IMR-90 (cell line): ENCODE data around the gene ELMO1. TPM values are rescaled to one million over a fixed set of nuclear protein-coding genes. Genes with fewer than 3 reads are reported as not detected.

Experiments
- ATAC-seq: fragments of 200-7000 bp; cut with Tn5 transposase; 2 replicates; pipeline ENCODE4 v1.9.1; 2020; ENCODE audit warnings: low read depth, mild to moderate bottlenecking, moderate library complexity
- BruUV-seq: library from RNA; stranded (reverse); fragments of 400-500 nt; replicated peaks from 2 replicates; lab custom pipeline; 2021; lab: Mats Ljungman, UMichigan
- CTCF ChIA-PET: fragments of 300-600 bp; formaldehyde crosslinking; extraction: SDS; loops from one replicate; lab custom pipeline; 2021; ENCODE audit warnings: antibody characterized with exemption; lab: Yijun Ruan, JAX
- POLR2A ChIA-PET: fragments of 300-600 bp; sonication (Branson Sonifier 250); formaldehyde crosslinking; loops from one replicate; lab custom pipeline; 2022; ENCODE audit warnings: antibody characterized with exemption; ENCODE audit not compliant: unreplicated experiment; lab: Charles Lee
- DNase-seq: peaks from one replicate; pipeline ENCODE4 v3.0.0; 2013
- H2AFZ ChIP-seq: replicated peaks from 2 replicates; pipeline ENCODE3; 2013; ENCODE audit warnings: low read length, mild to moderate bottlenecking; ENCODE audit not compliant: poor library complexity
- H2AK5ac ChIP-seq: 2 replicates; pipeline ENCODE4 v1.6.1; 2013; ENCODE audit warnings: low read depth, low read length, inconsistent platforms
- H2AK9ac ChIP-seq: replicated peaks from 2 replicates; pipeline ENCODE3; 2013; ENCODE audit warnings: mild to moderate bottlenecking, low read depth, low read length, moderate library complexity; ENCODE audit not compliant: poor library complexity
- H2BK120ac ChIP-seq: 2 replicates; pipeline ENCODE4 v1.6.1; 2013; ENCODE audit warnings: low read depth, low read length, inconsistent platforms
- H2BK15ac ChIP-seq: 3 replicates; pipeline ENCODE4 v1.6.1; 2013; ENCODE audit warnings: low read depth, low read length, inconsistent platforms
- H2BK20ac ChIP-seq: 2 replicates; pipeline ENCODE4 v1.6.1; 2013; ENCODE audit warnings: low read depth, mild to moderate bottlenecking, inconsistent platforms, low read length, moderate library complexity
- H2BK5ac ChIP-seq: 2 replicates; pipeline ENCODE4 v1.6.1; 2013; ENCODE audit warnings: mild to moderate bottlenecking, low read depth, low read length, inconsistent platforms; ENCODE audit not compliant: poor library complexity, severe bottlenecking
- H3K14ac ChIP-seq: replicated peaks from 2 replicates; pipeline ENCODE4 v1.6.1; 2013; ENCODE audit warnings: low read depth, low read length, inconsistent platforms
- H3K18ac ChIP-seq: 2 replicates; pipeline ENCODE4 v1.6.1; 2013; ENCODE audit warnings: low read depth, low read length, control low read depth
- H3K23ac ChIP-seq: 2 replicates; pipeline ENCODE4 v1.6.1; 2013; ENCODE audit warnings: low read depth, low read length, inconsistent platforms
- H3K27ac ChIP-seq: 2 replicates; pipeline ENCODE4 v1.5.1; 2013; ENCODE audit warnings: mild to moderate bottlenecking, control low read depth, low read length; ENCODE audit not compliant: insufficient read depth
- H3K27me3 ChIP-seq: 2 replicates; pipeline ENCODE4 v1.6.1; 2013; ENCODE audit warnings: low read length; ENCODE audit not compliant: control insufficient read depth, insufficient read depth
- H3K36me3 ChIP-seq: 2 replicates; pipeline ENCODE4 v1.6.1; 2013; ENCODE audit warnings: low read length, mixed read lengths; ENCODE audit not compliant: control insufficient read depth, insufficient read depth
- H3K4ac ChIP-seq: 2 replicates; pipeline ENCODE4 v1.6.1; 2013; ENCODE audit warnings: low read depth, low read length, inconsistent platforms
- H3K4me1 ChIP-seq: 2 replicates; pipeline ENCODE4 v1.6.1; 2013; ENCODE audit warnings: low read length, mixed read lengths; ENCODE audit not compliant: control insufficient read depth, insufficient read depth
- H3K4me2 ChIP-seq: 2 replicates; pipeline ENCODE4 v1.6.1; 2013; ENCODE audit warnings: low read depth, mild to moderate bottlenecking, control low read depth, low read length, moderate library complexity
- H3K4me3 ChIP-seq: 2 replicates; pipeline ENCODE4 v1.5.1; 2013; ENCODE audit warnings: low read depth, mild to moderate bottlenecking, control low read depth, low read length, moderate library complexity; ENCODE audit not compliant: insufficient read depth
- H3K56ac ChIP-seq: 2 replicates; pipeline ENCODE4 v1.6.1; 2013; ENCODE audit warnings: low read length, inconsistent platforms; ENCODE audit not compliant: insufficient read depth; ENCODE audit errors: extremely low read depth
- H3K79me1 ChIP-seq, 2 experiments: 2 replicates each; pipeline ENCODE4 v1.6.1; 2013; ENCODE audit warnings: low read length in 2 of 2, inconsistent platforms in 1 of 2, low read depth in 1 of 2
- H3K9ac ChIP-seq: 2 replicates; pipeline ENCODE4 v1.6.1; 2013; ENCODE audit warnings: low read depth, low read length, control low read depth
- H3K9me1 ChIP-seq: 2 replicates; pipeline ENCODE4 v1.6.1; 2013; ENCODE audit warnings: low read length, inconsistent platforms; ENCODE audit not compliant: insufficient read depth
- H3K9me3 ChIP-seq: 2 replicates; pipeline ENCODE4 v1.6.1; 2013; ENCODE audit warnings: low read length; ENCODE audit not compliant: control insufficient read depth, insufficient read depth
- H4K20me1 ChIP-seq: 2 replicates; pipeline ENCODE4 v1.6.1; 2013; ENCODE audit warnings: low read length, inconsistent platforms; ENCODE audit not compliant: insufficient read depth
- H4K5ac ChIP-seq: 2 replicates; pipeline ENCODE4 v1.6.1; 2013; ENCODE audit warnings: mild to moderate bottlenecking, low read depth, low read length, control low read depth
- H4K8ac ChIP-seq, 2 experiments: 2 replicates each; pipeline ENCODE4 v1.6.1; 2013; ENCODE audit warnings: low read depth in 2 of 2, low read length in 2 of 2, control low read depth in 1 of 2, inconsistent platforms in 1 of 2
- H4K91ac ChIP-seq: 2 replicates; pipeline ENCODE4 v1.6.1; 2013; ENCODE audit warnings: low read depth, low read length, inconsistent platforms; ENCODE audit not compliant: insufficient read depth
- BHLHE40 ChIP-seq: fragments of 150-350 bp; IDR thresholded peaks from 2 replicates; pipeline ENCODE4 v1.6.1; 2016; ENCODE audit warnings: mild to moderate bottlenecking, low read depth, low read length
- CEBPB ChIP-seq: IDR thresholded peaks from 2 replicates; pipeline ENCODE4 v1.6.1; 2012; ENCODE audit warnings: low read depth, low read length, improper control_type of control experiment
- CHD1 ChIP-seq: IDR thresholded peaks from 2 replicates; pipeline ENCODE4 v1.6.1; 2012; ENCODE audit warnings: low read depth, low read length, improper control_type of control experiment
- CTCF ChIP-seq: conservative IDR thresholded peaks from 2 replicates; pipeline ENCODE4 v1.5.1; 2012; ENCODE audit warnings: mild to moderate bottlenecking, low read depth, low read length, improper control_type of control experiment
- ELK1 ChIP-seq: fragments of 150-350 bp; IDR thresholded peaks from 2 replicates; pipeline ENCODE4 v1.6.1; 2016; ENCODE audit warnings: low read depth, mild to moderate bottlenecking, low read length, moderate library complexity, borderline replicate concordance
- FOS ChIP-seq: fragments of 150-350 bp; IDR thresholded peaks from 2 replicates; pipeline ENCODE4 v1.6.1; 2016; ENCODE audit warnings: low read depth, low read length
- MAFK ChIP-seq: IDR thresholded peaks from 2 replicates; pipeline ENCODE4 v1.6.1; 2012; ENCODE audit warnings: low read depth, low read length, improper control_type of control experiment
- MAZ ChIP-seq: IDR thresholded peaks from 2 replicates; pipeline ENCODE4 v1.6.1; 2012; ENCODE audit warnings: low read depth, mild to moderate bottlenecking, low read length, improper control_type of control experiment, moderate library complexity, borderline replicate concordance
- MXI1 ChIP-seq: IDR thresholded peaks from 2 replicates; pipeline ENCODE4 v1.6.1; 2012; ENCODE audit warnings: low read depth, mild to moderate bottlenecking, low read length, moderate library complexity, borderline replicate concordance
- NFE2L2 ChIP-seq: fragments of 150-350 bp; IDR thresholded peaks from 2 replicates; pipeline ENCODE4 v1.6.1; 2016; ENCODE audit warnings: low read depth, mild to moderate bottlenecking, low read length
- POLR2A ChIP-seq: IDR thresholded peaks from 2 replicates; pipeline ENCODE4 v1.6.1; 2012; ENCODE audit warnings: mild to moderate bottlenecking, low read depth, low read length
- RAD21 ChIP-seq: IDR thresholded peaks from 2 replicates; pipeline ENCODE4 v1.6.1; 2012; ENCODE audit warnings: low read length, improper control_type of control experiment
- RCOR1 ChIP-seq: IDR thresholded peaks from 2 replicates; pipeline ENCODE4 v1.6.1; 2012; ENCODE audit warnings: mild to moderate bottlenecking, low read length, improper control_type of control experiment; ENCODE audit not compliant: insufficient replicate concordance
- RFX5 ChIP-seq: IDR thresholded peaks from 2 replicates; pipeline ENCODE4 v1.8.0; 2012; ENCODE audit warnings: low read depth, mild to moderate bottlenecking, low read length, moderate library complexity
- SMC3 ChIP-seq: fragments of 150-350 bp; IDR thresholded peaks from 2 replicates; pipeline ENCODE4 v1.6.1; 2016; ENCODE audit warnings: low read depth, mild to moderate bottlenecking, antibody characterized with exemption, low read length, moderate library complexity
- USF2 ChIP-seq: fragments of 150-350 bp; IDR thresholded peaks from 2 replicates; pipeline ENCODE4 v1.6.1; 2017; ENCODE audit warnings: mild to moderate bottlenecking, antibody characterized with exemption, low read length, low read depth
- WGBS, 2 experiments: methylation state at CpG; one replicate each; pipeline versions ENCODE4 v1.1.5 to v1.1.7; 2013; ENCODE audit warnings: missing lambda C conversion rate in 2 of 2; ENCODE audit not compliant: insufficient read length in 1 of 2; ENCODE audit errors: extremely low coverage in 2 of 2; 5-methylcytosine and 5-hydroxymethylcytosine counted together
- dilution Hi-C: fragments of 300-500 bp; cut with HindIII; formaldehyde crosslinking; loops from one replicate; pipeline ENCODE4 v1.14.3; 2018; ENCODE audit warnings: low sequenced_read_pairs; ENCODE audit not compliant: unreplicated experiment
- in situ Hi-C: fragments of 300-500 bp; cut with MboI; formaldehyde crosslinking; loops from 3 replicates; pipeline ENCODE4 v1.14.3; 2019; ENCODE audit warnings: low sequenced_read_pairs, inconsistent platforms, mixed read lengths
- intact Hi-C: fragments of 100-400 bp; cut with micrococcal nuclease; formaldehyde crosslinking; loops from 2 replicates; pipeline ENCODE4 v1.10.0; 2022
- polyA plus RNA-seq, 3 experiments: library from polyadenylated mRNA; depleted of rRNA; stranded (reverse); fragments of >200 nt; gene quantifications; 2 replicates each; pipeline ENCODE4 v1.2.3, GENCODE V29; 2012; ENCODE audit warnings: low replicate concordance in 1 of 3
- total RNA-seq: library from RNA; depleted of rRNA; stranded (reverse); fragments of >200 nt; gene quantifications from 2 replicates; pipeline ENCODE4 v1.2.3, GENCODE V29; 2012

ELMO1 gene
- total and polyA plus RNA-seq, 2 of the 4 experiments (the other 2 are of a cell fraction) = 0.03 TPM; not detected in 1

- H2AK5ac ChIP-seq = no peak overlapping the region
- in situ Hi-C loops (no loop called here), intact Hi-C loops (no loop called here), dilution Hi-C loops (no loop called here)
- no peaks in the 10 kb centered on the region for H3K9me1 ChIP-seq
- H2AK9ac ChIP-seq = no peak overlapping the region
- H3K14ac ChIP-seq = no peak overlapping the region
- H3K4me3 ChIP-seq = no peak overlapping the region
- H3K4me1 ChIP-seq = no peaks in the 10 kb centered on the region
- no peaks in the 10 kb centered on the region for H3K79me1 ChIP-seq
- H4K20me1 ChIP-seq = no peaks in the 10 kb centered on the region
- H2BK5ac ChIP-seq = no peak overlapping the region
- ATAC-seq (no peak), DNase-seq (no peak)
- H3K9me3 ChIP-seq = no peaks in the 10 kb centered on the region
- no peak overlapping the region; the same call in 1 of the 2 replicates for H3K56ac ChIP-seq
- H2BK20ac ChIP-seq = no peak overlapping the region
- H3K23ac ChIP-seq = no peak overlapping the region
- BruUV-seq = no TSS peak
- no peak overlapping the region for H2AFZ ChIP-seq
- CTCF ChIA-PET = no interaction called here
- POLR2A ChIA-PET = interaction anchor here (0.6 kb wide), 1 partner anchor 95 kb away, joined by 4 read pairs; no protein-coding TSS in a partner anchor
- H3K4me2 ChIP-seq = no peak overlapping the region
- no peaks in the 10 kb centered on the region for H3K36me3 ChIP-seq
- no peak overlapping the region for H4K8ac ChIP-seq
- no peak overlapping the region for H3K4ac ChIP-seq
- WGBS, 2 experiments = no CpG with 5 or more reads among the region's 6 CpGs
- H2BK120ac ChIP-seq = no peak overlapping the region
- H3K18ac ChIP-seq = no peak overlapping the region
- TF ChIP-seq SMC3 (no peak), RCOR1 (no peak), ELK1 (no peak), RFX5 (no peak), RAD21 (no peak), CEBPB (no peak), BHLHE40 (no peak), POLR2A (no peak), NFE2L2 (no peak), FOS (no peak), CHD1 (no peak), MXI1 (no peak), MAFK (no peak), CTCF (no peak), USF2 (no peak), MAZ (no peak)
- H2BK15ac ChIP-seq = no peak overlapping the region
- H4K5ac ChIP-seq = no peak overlapping the region
- H4K91ac ChIP-seq = no peak overlapping the region
- H3K27ac ChIP-seq = no peak overlapping the region
- H3K27me3 ChIP-seq = no peaks in the 10 kb centered on the region
- H3K9ac ChIP-seq = no peak overlapping the region
Observed at GRCh38 chr7:37092548-37092947, 356.1 kb downstream of the ELMO1 start.
